Kidney (tissue), 14 donors: ENCODE results near the gene P3H2. TPM values are rescaled to one million over a fixed set of nuclear protein-coding genes. Genes with fewer than 3 reads are reported as not detected.

Source experiments
- DNase-seq, 5 donors: peaks; one replicate each; pipeline ENCODE4 v3.0.0-alpha.2; 2013 to 2020
- FAIRE-seq: peaks from 2 replicates; lab custom pipeline; 2012; peaks lifted over from hg19 to GRCh38; lab: Jason Lieb, UNC
- H3K27ac ChIP-seq, 2 donors: one replicate each; pipeline ENCODE4 v1.7.0; 2013; ENCODE audit warnings: low read depth in 2 of 2, low read length in 2 of 2, inconsistent platforms in 1 of 2
- H3K27me3 ChIP-seq: one replicate; pipeline ENCODE4 v1.7.1; 2013; ENCODE audit warnings: low read length, inconsistent platforms; ENCODE audit not compliant: control insufficient read depth, insufficient read depth
- H3K36me3 ChIP-seq, 3 donors: one replicate each; pipeline versions ENCODE4 v1.7.0 to v1.7.1; 2013; ENCODE audit warnings: low read length in 3 of 3, control low read depth in 1 of 3, inconsistent platforms in 1 of 3; ENCODE audit not compliant: insufficient read depth in 3 of 3, control insufficient read depth in 2 of 3
- H3K4me1 ChIP-seq, 3 donors: one replicate each; pipeline versions ENCODE4 v1.7.0 to v1.7.1; 2013; ENCODE audit warnings: low read length in 3 of 3, inconsistent platforms in 1 of 3, low read depth in 1 of 3; ENCODE audit not compliant: control insufficient read depth in 2 of 3, insufficient read depth in 2 of 3
- H3K4me3 ChIP-seq, 3 donors: one replicate each; pipeline versions ENCODE4 v1.7.0 to v1.8.1; 2013; ENCODE audit warnings: low read length in 3 of 3, control low read depth in 1 of 3, inconsistent platforms in 1 of 3
- H3K9ac ChIP-seq, 3 donors: one replicate each; pipeline versions ENCODE4 v1.7.0 to v1.7.1; 2013; ENCODE audit warnings: low read length in 3 of 3, control low read depth in 1 of 3, inconsistent platforms in 1 of 3
- H3K9me3 ChIP-seq, 3 donors: one replicate each; pipeline versions ENCODE4 v1.7.0 to v1.7.1; 2013; ENCODE audit warnings: low read length in 3 of 3, control low read depth in 1 of 3, inconsistent platforms in 1 of 3; ENCODE audit not compliant: control insufficient read depth in 2 of 3, insufficient read depth in 1 of 3
- CTCF ChIP-seq: IDR thresholded peaks from 3 replicates; pipeline ENCODE4 v1.5.1; 2012; ENCODE audit warnings: mild to moderate bottlenecking, moderate library complexity, borderline replicate concordance; ENCODE audit not compliant: insufficient read depth; ENCODE audit errors: extremely low read depth
- intact Hi-C: fragments of 100-400 bp; cut with DNase I; formaldehyde crosslinking; loops from one replicate; pipeline ENCODE4 v1.11.1; 2022
- polyA plus RNA-seq: library from polyadenylated mRNA; stranded (reverse); fragments of 350-450 nt; fragmentation: Illumina TruSeq; extraction: RNeasy Lipid Tissue Mini Kit (QIAGEN cat#74804); gene quantifications from one replicate; pipeline ENCODE4 v1.2.3, GENCODE V29; 2014; ENCODE audit warnings: low read depth, low replicate concordance; ENCODE audit not compliant: insufficient read depth
- total RNA-seq: library from RNA; stranded (reverse); fragmentation: NEBNext Ultra II Directional; extraction: Animal tissue kit (Norgen Biotek cat#: 25700); gene quantifications from one replicate; pipeline ENCODE4 v1.2.1, GENCODE V29; 2021
- donor health status: control.
- donor health status: control.
- donor health status: control.
- donor health status: control.
- donor health status: control.
- donor health status: DM: yes; HTN: yes; CAD: no.
- donor health status: Normal renal cell carcinoma (clear cell type).

P3H2 gene
- total and polyA plus RNA-seq, 2 donors from 2014 or later, result 57.2 to 103 TPM

- no peak for DNase-seq
- H3K27me3 ChIP-seq, result no peaks in the 10 kb centered on the region
- H3K36me3 ChIP-seq, result no peaks in the 10 kb centered on the region
- no peak overlapping the region for H3K9ac ChIP-seq
- no peak for TF ChIP-seq CTCF
- intact Hi-C loops, result no loop called here
- no peak for FAIRE-seq
- H3K9me3 ChIP-seq, result no peaks in the 10 kb centered on the region
- no peak overlapping the region for H3K27ac ChIP-seq
- H3K4me3 ChIP-seq, result no peak overlapping the region
- H3K4me1 ChIP-seq, result no peaks in the 10 kb centered on the region
Measured at GRCh38 chr3:189944285-189945145, 176.2 kb downstream of the P3H2 start.

- H3K4me1 ChIP-seq, result no peaks in the 10 kb centered on the region
- FAIRE-seq, result no peak
- no peak for TF ChIP-seq CTCF
- H3K9ac ChIP-seq, result no peak overlapping the region
- intact Hi-C loops, result no loop called here
- H3K9me3 ChIP-seq, result no peaks in the 10 kb centered on the region
- no peak overlapping the region for H3K4me3 ChIP-seq
- DNase-seq, result no peak
- H3K27ac ChIP-seq, result no peak overlapping the region
- no peaks in the 10 kb centered on the region for H3K27me3 ChIP-seq
- no peaks in the 10 kb centered on the region for H3K36me3 ChIP-seq
Measured at GRCh38 chr3:189942948-189943347, 177.7 kb downstream of the P3H2 start.

GRCh38 chr3:189941679-189942078 is 179.0 kb downstream of the P3H2 start:
- Histone ChIP-seq H3K27me3 (no peaks in the 10 kb centered on the region), H3K4me1 (no peaks in the 10 kb centered on the region), H3K36me3 (no peaks in the 10 kb centered on the region), H3K9ac (no peak overlapping the region), H3K9me3 (no peaks in the 10 kb centered on the region), H3K4me3 (no peak overlapping the region), H3K27ac (peak overlapping the region in 1 of 2 donors; percentile 24)
- intact Hi-C loops, result no loop called here
- DNase-seq, result peak in 2 of 5 donors; percentile 24 to 50
- no peak for FAIRE-seq
- TF ChIP-seq CTCF, result no peak
